ENCODE measurements around the gene GPR35.

DNA sequence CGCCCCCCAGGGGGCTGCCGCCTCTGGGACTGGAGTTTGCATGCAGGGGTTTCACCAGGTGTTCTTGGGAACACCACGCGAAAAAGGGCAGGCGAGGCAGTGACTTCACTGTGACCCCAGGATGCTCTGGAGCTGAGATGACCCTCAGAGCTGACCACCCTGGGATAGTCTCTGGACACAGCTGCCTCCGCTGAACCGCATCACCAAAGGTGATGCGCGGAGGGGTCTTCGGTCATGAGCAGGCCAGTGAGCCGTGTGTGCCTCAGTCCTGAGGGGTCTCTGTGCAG lies 17.5 kb downstream of the GPR35 start:
- TF ChIP-seq CTCF (IDR thresholded peaks at IDR 0.05): no peak
- no peak for TF ChIP-seq POLR2A (IDR thresholded peaks at IDR 0.05; ENCODE audit: low read depth)
- no peak for TF ChIP-seq POLR2AphosphoS5 (IDR thresholded peaks at IDR 0.05)
- no peak for TF ChIP-seq EP300 (IDR thresholded peaks at IDR 0.05)
